ENCODE data around the gene CFAP43. TPM values are rescaled to one million over a fixed set of nuclear protein-coding genes. Genes with fewer than 3 reads are reported as not detected.

Gene CFAP43
- total RNA-seq, 1 experiment from 2014 or later: 0.42 TPM

- TF ChIP-seq USF1 (CRISPR knock-in tag; IDR thresholded peaks at IDR 0.05) (peak; percentile 34; the same call in 1 of the 2 replicates), FOXP4 (CRISPR knock-in tag; IDR thresholded peaks at IDR 0.05) (peak; percentile 54; the same call in 1 of the 2 replicates), MAX (CRISPR knock-in tag; IDR thresholded peaks at IDR 0.05) (peak; percentile 72), PRRX2 (CRISPR knock-in tag; IDR thresholded peaks at IDR 0.05) (no peak), ZBTB21 (CRISPR knock-in tag; IDR thresholded peaks at IDR 0.05; ENCODE audit: borderline replicate concordance) (peak; percentile 22; the same call in 1 of the 2 replicates), HMGXB4 (CRISPR knock-in tag; IDR thresholded peaks at IDR 0.05) (peak; percentile 32; the same call in 1 of the 2 replicates), FOXJ3 (CRISPR knock-in tag; IDR thresholded peaks at IDR 0.05; ENCODE audit: borderline replicate concordance) (no peak), OVOL2 (CRISPR knock-in tag; IDR thresholded peaks at IDR 0.05; ENCODE audit: borderline replicate concordance) (no peak), E2F5 (CRISPR knock-in tag; IDR thresholded peaks at IDR 0.05) (peak; percentile 93), EMX1 (CRISPR knock-in tag; IDR thresholded peaks at IDR 0.05) (no peak), TP53 (CRISPR knock-in tag; IDR thresholded peaks at IDR 0.05) (no peak), NFYB (CRISPR knock-in tag; conservative IDR thresholded peaks at IDR 0.05; ENCODE audit: low read depth) (peak; percentile 21; the same call in 1 of the 2 replicates), TEAD1 (CRISPR knock-in tag; IDR thresholded peaks at IDR 0.05) (peak; percentile 86), SP1 (CRISPR knock-in tag; conservative IDR thresholded peaks at IDR 0.05) (peak; percentile 94), FOXP1 (CRISPR knock-in tag; IDR thresholded peaks at IDR 0.05; ENCODE audit: borderline replicate concordance) (peak; percentile 14), IRF1 (CRISPR knock-in tag; IDR thresholded peaks at IDR 0.05) (no peak), CREM (CRISPR knock-in tag; IDR thresholded peaks at IDR 0.05) (0 out of 2 replicates have a peak, but pooled peaks have one; percentile 55)
These were observed 110.5 kb downstream of the CFAP43 start, which contains the start of gene SFR1 (continued) for GRCh38 chr10:104121485-104122224.

- CTCF ChIA-PET: interaction anchor here (0.6 to 3.7 kb wide), 18 partner anchors 8 to 408 kb away, joined by 3 to 35 read pairs (median 4); partner anchors contain the start of genes CFAP58 and GSTO1
- peak; percentile 80 for DNase-seq (ENCODE audit: low spot score)
- TF ChIP-seq ZNF121 (CRISPR knock-in tag; IDR thresholded peaks at IDR 0.05) (no peak), ETV6 (CRISPR knock-in tag; IDR thresholded peaks at IDR 0.05) (no peak), NR3C1 (CRISPR knock-in tag; conservative IDR thresholded peaks at IDR 0.05; ENCODE audit: low read depth) (no peak), FOXP4 (CRISPR knock-in tag; IDR thresholded peaks at IDR 0.05) (no peak), ARID4B (CRISPR knock-in tag; IDR thresholded peaks at IDR 0.05; ENCODE audit: borderline replicate concordance) (no peak)
These were observed 111.2 kb downstream of the CFAP43 start for GRCh38 chr10:104120903-104121484.

More at GRCh38 chr10:104120903-104121484, 111.2 kb downstream of the CFAP43 start:
- Mint-ChIP-seq H3K36me3 (peaks cover 3% of the 10 kb centered on the region), H3K27ac (peak overlapping the region; percentile 100), H3K27me3 (ENCODE audit: low read depth) (no peaks in the 10 kb centered on the region), H3K4me1 (peaks cover 29% of the 10 kb centered on the region), H3K4me3 (peak overlapping the region; percentile 92), H3K9me3 (no peaks in the 10 kb centered on the region)
- POLR2A ChIA-PET: interaction anchor here (0.6 to 2.7 kb wide), 18 partner anchors 10 to 1042 kb away, joined by 3 to 34 read pairs (median 5); partner anchors contain the start of genes CFAP58 and GSTO2
- ATAC-seq: peak; percentile 19

All from WTC11 (cell line).